GM18858 (cell line): ENCODE measurements around the gene ADAMTS2.
"Not testable (repeated sequence)": the region's sequence is repeated elsewhere in the genome, so short reads cannot be mapped to it uniquely, and the experiment has no call there.

Experiments
- ATAC-seq: cut with Tn5 transposase; IDR thresholded peaks from one replicate; pipeline ENCODE4 v1.9.1; 2021; ENCODE audit not compliant: unreplicated experiment

The ADAMTS2 gene

DNA sequence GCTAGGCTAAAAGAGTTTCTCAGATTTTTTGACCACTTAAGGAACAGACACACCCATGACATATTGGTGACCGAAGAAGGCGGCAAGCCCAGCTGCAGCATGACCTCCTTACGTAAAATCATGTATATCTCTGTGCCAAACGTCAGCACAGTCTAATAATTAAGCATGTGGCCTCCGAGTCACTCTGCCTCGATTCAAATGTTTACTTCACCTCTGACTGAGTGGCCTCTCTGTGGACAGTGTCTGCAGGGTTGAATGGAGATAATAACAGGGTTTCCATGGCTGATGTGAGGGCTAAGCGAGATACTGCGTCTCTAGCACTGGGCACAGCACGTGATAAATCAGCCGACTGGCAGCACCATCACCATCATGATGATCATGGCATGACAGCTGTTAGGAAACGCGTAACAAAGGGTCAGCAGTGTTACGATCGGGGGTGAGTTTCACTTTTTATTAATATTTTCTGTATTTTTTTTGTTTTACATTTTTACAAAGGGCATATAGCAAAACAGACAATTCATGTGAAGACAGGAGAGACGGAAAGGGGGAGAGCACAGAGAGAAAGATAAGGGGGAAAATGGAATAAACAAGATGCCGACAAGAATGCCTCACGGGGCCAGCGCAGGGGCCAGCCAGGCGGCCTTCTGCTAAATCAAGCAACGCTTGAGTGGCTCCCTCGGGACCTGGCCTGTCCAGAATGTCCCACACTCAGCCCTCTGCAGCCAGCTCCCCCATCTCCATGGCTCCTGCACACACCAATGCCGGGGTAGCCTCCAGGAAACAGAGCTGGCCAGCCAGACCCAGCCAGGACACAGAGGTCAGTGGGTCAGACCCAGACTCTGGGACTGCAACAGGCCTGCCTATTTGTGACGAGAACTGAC, 60.3 kb downstream of the ADAMTS2 start:
- no peak for ATAC-seq

DNA sequence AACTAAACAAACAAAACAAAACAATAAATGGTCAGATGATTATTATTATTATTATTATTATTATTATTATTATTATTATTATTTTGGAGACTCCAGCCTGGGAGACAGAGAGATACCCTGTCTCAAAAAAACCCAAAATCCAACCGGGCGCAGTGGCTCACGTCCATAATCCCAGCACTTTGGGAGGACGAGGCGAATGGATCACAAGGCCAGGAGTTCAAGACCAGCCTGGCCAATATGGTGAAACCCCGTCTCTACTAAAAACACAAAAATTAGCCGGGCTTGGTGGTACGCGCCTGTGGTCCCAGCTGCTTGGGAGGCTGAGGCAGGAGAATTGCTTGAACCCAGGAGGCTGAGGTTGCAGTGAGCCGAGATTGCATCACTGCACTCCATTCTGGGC, 61.4 kb downstream of the ADAMTS2 start:
- not testable (repeated sequence) for ATAC-seq

DNA sequence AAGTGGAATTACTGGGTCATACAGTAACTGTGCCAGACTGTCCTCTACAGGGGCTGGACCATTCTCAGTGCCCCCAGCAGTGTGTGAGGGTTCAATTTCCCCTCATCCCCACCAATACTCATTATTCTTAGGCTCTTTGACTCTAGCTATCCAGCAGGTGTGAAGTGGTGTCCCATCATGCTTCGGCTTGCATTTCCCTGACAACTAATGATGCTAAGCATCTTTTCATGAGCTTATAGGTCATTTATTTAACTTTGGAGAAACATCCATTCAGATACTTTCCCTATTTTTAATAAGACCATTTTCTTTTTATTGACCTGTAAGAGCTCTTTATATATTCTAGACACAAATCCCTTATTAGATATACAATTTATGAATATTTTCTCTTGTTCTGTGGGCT, 63.6 kb downstream of the ADAMTS2 start:
- no peak for ATAC-seq

DNA sequence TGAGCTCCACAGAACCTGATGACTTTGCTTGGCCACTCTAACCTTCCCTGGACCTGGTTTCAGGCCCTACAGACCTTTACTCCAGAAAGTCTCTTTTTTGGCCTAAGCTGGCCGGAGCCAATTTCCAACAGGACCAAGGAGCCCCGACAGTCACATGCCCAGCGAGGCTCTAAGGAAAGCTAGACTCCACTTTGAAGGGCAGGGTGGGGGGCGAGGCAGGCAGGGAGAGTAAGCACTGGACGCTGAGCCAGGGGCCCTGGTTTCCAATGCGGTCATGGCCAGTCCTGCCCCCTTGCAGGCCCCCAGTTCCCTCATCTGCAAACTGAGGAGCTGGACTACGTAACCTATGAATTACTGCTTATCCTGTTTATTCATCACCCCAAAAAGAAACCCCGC, 65.2 kb downstream of the ADAMTS2 start:
- no peak for ATAC-seq

DNA sequence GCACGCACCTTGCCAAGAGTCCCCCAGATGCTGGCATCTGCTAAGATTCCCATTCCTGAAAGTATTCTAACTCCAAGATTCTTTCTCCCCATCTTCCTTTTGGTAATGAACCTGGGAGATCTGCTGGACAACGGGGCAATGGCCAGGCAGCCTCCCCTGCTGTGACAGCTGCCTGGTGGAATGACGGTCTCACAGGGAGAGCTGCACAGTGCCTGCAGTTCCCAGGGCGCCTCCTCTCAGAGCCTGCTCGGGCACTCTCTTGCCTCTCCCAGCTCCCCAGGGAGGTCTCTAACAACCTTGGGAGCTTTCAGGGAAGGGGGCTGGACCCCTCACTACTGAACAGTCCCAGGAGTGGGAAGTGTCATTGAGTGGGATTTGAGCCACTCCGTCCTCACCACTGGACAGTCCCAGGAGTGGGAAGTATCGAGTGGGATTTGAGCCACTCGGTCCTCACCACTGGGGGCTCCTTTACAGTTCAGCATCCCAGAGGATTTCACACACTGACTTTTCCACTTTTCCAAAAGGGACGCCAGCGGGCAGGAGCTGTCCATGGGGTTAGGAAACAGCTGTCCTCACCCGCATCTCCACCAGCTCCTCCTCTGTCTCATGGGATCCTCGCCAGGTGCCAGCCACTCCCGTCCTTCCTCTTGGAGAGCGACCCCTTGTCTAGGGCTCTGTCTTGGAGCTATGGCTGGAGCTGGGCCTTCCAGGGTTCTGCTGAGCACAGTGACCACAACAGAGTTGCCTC, 65.7 kb downstream of the ADAMTS2 start:
- ATAC-seq = no peak

DNA sequence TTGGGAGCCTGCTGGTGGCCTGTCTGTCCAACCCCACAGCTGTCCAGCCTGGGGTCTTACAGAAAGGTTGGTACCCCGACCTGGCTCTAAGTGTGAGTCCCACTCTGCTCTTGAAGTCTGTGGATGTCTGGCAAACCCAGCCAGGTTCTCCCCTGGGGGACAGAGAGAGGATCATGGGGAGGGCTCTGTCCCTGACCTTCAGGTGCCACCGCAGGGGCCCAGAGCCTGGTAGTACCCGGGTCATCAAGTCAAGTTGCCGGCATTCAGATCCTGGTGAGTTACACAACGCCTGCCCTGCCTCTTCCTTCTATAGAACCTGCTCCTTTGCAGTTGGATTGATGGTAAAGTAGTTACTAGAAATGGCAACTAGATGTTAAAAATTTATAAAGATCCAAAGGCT, 66.7 kb downstream of the ADAMTS2 start:
- ATAC-seq = no peak

DNA sequence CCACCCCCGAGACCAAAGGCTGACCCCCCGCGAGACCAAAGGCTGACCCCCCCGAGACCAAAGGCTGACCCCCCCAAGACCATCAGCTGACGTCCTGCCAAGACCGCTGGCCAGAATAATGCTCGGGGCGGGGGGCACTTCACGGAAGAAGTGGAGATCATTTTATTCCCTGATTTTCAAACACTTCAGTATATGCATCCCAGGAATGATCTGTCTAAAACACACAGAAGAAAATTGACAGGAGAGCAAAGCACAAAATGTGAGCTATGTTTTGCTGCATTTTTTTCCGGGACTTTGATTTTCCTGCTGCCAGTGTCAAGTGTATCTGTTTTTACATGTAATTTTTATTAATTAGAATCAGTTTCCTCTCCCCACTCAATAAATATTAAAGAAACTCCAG, 67.1 kb downstream of the ADAMTS2 start:
- ATAC-seq = no peak

DNA sequence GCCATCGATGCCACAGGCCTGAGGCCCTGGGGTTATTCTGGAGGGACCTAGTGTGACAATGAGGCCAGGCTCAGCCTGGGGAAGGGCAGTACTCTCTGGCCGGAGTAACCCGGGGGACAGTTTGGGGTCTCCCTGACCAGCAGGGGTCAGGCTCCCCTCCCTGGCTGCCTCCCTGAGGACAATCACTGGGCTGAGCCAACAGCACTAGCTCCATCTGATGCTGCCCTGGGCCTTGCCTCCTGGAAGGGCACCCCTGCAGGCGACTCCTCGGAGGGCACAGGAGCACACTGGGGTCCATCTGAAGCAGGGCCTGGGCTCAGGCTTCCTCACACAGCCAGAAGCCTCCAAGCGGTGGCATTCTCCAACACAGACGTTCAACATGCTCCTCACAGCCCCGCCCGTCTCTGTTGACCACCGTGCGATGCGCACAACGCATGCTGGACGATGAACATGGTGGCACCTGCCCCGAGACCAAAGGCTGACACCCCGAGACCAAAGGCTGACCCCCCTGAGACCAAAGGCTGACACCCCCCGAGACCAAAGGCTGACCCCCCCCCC, 68.3 kb downstream of the ADAMTS2 start:
- ATAC-seq = no peak

DNA sequence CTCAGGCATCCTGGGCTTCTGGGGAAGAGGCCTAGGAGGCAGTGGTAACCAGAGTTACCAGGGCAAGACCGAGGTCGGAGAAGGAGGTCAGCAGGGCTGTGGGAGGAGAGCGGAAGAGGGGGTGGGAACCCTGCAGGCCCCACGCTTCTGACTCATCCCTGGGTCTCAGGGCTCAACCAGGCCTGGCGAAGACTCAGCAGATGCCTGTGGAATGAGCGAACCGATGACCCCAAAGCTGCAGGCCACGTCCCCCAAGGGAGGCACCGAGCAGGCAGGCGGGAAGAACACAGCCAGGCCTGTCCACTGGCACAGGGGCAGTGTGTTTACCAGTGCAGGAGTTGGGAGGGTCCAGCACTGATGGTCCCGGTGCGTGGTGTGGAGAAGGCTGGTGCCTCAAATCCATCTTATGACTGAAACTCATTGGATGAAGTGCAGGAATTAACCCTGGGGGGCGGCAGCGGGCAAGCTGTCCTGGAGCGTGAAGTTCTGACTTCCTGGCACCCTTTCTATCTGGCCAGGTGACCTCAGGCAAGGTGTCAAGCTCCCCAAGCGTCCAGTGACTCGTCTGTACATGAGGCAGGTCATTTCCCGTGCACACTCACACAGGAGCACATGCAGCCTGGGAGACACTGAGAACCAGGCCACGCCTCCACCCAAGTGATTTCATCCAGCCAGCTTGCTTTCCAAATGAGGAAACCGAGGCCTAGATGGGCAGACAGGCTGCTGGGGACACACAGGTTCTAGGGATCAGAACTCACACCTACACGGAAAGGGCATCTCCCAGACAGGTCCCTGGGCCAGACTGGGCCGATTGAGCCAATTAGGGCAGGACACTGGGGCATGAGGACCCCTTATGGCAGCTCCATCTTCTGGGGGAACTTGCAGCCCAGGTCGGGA, 69.1 kb downstream of the ADAMTS2 start:
- ATAC-seq = no peak

DNA sequence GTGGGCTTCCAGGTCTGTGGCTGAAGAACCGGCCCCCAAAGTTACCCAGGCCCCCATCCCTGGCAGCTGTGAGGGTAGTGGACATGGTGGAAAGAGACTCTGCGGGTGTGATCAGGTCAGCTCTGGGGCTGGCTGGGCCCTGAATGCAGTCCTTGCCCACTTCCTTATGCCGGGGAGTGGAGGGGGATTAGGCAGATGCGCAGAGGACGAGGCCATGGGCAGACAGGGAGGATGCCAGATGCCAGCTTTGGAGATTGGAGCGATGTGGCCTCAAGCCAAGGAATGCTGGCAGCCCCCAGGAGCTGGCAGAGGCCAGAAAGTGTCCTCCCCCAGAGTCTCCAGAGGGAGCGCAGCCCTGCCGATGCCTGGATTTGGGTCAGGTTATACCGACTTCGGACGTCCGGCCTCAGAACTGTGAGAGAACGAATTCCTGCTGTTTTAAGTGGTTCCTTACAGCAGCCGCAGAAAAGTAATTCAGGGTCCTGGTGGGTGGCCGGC, 69.8 kb downstream of the ADAMTS2 start:
- ATAC-seq = no peak

DNA sequence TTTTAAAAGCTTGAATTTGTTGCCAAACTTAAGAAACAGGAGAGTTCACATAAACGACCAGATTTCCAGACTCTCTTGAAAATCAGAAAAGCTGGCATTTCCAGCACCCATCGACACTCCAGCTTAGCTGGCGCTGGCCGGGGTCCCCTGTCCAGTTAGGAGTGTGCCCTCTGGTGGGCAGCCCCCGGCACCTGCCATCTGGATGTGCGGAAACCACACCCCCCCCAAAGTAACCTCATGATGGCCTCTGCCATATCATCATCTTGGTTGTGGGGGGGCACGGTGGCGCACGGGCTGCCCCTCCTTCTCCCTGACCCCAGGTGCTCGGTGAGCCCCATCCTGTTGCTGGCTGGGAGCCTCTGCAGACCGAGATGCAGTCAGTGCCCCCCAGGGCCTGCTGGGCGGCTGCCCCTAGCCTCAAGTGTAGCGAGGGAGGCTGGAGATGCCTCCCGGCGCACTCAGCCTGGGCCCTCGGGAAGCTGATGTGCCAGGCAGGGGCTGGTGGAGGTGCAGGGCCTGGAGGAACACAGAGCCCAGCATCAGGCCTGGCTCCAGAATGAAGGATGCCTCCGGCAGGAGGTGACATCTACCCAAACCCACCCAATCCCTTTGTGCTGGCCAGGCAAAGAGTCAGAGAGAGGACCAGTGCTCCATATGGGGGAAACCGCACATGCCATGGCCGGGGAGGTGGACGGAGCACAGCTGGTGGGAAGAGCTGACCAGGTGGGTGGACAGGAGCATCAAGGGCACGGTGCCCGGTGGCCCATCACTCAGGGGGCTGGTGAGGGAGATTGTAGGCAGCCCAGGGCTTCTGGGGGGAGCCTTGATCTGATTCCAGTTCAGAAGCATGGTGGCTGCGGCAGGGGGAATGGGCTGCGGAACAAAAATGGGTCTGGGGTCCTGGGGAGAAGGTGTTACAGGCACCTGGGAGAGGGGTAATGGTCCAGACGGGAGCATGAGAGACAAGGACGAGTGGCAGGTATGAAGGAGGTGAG, 70.6 kb downstream of the ADAMTS2 start:
- no peak for ATAC-seq

DNA sequence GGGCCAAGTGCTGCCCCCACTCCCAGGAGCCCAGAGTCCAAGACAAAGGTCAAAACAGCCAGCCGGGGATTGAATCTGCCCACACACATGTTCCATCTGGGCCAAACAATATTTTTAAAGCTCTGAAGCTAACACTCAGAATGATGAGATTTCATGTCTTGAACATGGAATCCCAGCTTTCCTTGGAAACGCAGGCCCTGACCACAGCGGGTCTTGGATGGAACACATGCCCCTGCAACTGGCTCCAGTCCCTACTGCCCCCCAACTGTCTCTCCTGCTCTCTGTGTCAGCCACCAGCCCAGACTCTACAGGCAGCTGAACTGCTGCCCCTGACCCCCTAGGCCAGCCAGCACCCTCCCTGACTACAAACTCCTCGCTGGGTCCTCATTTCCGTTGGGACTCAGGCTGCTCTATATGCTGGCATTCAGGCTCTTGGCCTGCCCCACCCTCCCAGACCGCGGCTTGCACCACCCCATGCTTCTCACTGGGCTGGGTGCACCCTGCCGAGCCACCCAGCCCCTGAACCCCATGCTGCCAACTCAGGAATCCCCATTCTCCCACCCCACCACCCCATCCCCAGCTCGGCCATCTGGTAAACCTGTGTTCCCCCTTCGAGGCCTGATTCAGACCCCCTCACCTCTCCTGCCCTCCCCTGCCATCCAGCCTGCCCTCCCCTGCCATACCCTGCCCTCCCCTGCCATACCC, 71.7 kb downstream of the ADAMTS2 start:
- ATAC-seq = no peak

DNA sequence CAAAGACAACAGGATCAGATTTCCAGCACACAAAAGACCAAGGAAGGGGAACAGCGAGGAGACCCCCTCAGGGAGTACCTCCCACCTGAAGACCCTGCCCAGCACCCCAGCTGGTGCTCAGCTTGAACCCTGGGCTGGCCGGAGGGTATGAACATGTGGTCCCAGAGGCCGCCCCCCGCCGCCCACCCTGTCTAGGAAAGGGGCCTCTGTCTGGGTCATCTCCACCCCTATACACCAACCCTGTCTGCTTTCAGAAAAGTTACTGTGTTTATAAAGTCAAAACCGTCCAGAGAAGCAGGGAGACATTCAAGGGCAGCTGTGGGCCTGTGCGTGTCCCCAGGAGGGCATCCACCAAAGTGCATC, 72.2 kb downstream of the ADAMTS2 start:
- ATAC-seq = no peak

DNA sequence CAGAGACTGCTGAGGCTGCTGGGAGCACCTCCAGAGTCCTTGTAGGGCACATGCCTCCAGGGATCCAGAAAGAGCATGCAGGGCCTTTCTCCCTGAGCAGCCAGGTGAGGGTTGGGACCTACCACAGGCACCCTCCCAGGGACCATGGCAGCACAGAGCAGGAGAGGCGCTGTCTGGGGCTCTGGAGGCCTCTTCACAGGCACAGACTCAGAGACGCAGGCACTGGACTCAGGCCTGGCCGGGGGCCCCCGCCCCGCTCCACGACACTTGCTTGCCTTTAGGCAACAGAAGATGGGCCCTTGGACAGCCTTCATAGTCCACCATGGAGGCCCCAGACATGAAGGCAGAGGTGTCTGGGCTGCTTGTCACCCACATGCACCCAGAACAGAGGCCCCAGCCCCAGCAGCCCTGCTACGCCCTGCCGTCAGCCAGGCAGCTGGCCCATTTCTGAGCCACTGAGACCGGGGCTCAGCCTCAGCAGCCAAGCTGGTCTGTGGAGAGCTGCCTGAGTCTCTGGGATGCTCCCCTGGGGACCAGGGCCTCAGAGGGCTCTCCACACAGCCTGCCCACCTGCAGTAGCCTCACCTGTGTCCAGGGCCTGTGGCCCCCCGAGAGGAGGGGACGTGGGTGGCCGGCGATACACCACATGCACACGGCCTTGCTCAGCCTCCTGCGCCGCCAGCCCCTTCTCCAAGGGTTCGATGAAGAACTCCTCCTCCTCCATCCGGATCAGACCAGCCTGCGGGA, 72.8 kb downstream of the ADAMTS2 start:
- no peak for ATAC-seq

DNA sequence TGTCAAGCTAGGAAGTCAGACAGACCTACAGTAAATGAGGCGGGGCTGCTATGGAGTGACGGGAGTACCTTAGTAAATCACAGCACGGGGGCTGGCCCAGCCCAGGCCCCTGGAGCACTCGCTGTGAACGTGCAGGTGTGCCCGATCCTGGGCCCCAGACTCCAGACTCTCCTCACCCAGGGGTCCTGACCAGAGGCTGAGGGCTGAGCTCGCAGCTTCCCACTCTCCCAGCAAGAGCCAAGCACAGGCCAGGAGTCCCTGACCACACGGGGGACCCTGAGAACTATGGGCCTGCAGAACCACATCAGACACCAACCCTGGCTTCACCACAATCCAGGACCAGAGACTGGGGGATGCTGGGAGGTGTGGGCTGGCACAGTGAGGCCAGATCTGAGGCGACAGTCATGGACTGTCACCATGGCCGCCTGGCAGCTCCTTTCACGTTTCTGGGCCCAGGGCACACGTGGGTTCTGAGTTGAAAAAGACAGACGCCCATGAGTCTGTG, 73.4 kb downstream of the ADAMTS2 start:
- ATAC-seq = no peak

DNA sequence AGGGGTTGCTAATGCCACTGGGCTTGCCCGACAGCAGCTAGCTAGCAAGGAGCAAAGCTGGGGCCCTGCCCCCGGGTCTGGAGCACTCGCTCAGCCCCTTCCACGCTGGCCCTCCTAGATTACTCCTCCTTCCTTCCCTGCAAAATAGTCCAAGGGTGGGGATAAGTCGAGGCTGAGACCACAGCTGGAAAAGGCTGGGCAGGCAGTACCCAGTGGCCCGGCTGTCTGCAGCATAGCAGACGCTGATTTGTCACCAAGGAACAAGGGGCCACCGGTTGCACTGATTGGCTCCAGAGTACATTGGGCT, 73.9 kb downstream of the ADAMTS2 start:
- ATAC-seq = no peak

DNA sequence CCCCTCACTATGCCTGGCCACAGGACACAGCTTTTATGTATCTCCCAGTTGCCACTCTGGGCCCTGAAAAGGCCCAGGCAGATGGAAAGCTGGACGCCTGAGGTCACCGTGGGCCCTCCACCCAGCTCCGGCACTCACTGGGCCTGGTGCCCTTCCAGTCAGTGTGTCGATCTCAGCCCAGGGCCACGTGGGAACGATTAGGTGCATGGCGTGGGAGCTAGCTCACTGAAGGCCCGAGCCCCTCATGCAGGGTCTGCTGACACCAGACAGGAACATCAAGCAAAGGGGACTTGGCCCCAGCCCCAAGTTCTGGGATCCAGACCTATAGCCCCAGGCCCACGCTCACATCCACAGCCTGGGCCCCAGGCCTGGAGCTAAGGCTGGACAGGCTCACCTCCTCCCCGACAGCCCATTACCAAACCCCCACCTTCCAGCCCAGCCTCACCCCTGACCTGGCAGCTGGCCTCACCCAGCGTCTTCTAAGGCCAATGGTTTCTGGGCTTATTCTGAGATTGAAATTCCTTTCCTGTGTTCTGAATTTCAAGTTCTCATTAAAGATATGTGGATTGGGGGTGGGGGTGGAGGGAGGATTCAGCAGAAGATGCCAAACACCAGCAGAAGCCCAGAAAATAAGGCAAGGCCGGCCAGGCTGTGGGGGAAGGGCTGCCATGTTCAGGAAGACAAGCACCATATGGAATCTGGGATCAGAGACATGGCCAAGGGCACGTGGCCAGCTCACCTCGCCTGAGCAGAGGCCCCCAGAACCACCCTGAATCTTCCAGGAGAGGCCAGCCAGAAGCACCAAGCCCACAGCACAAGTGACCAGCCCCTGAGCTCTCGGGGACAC, 74.5 kb downstream of the ADAMTS2 start:
- no peak for ATAC-seq
